CD4-positive, alpha-beta T cell treated with Interleukin-15 for 1 hour (primary cell): ENCODE measurements around the gene SNX19.

Experiments used
- DNase-seq: peaks from one replicate; pipeline ENCODE4 v3.0.0-alpha.2; 2020

SNX19 gene

GRCh38 chr11:130839981-130840666, 76.2 kb downstream of the SNX19 start:
- DNase-seq: no peak

GRCh38 chr11:130837194-130837593, 79.1 kb downstream of the SNX19 start:
- DNase-seq: no peak

- DNase-seq: no peak
Observed at GRCh38 chr11:130834886-130835285, 81.4 kb downstream of the SNX19 start.

GRCh38 chr11:130832566-130833425, 83.5 kb downstream of the SNX19 start:
- DNase-seq: no peak

GRCh38 chr11:130831976-130832375, 84.3 kb downstream of the SNX19 start:
- no peak for DNase-seq

- DNase-seq: no peak
Observed at GRCh38 chr11:130831506-130831905, 84.8 kb downstream of the SNX19 start.

- no peak for DNase-seq
Observed at GRCh38 chr11:130830566-130830965, 85.7 kb downstream of the SNX19 start.

GRCh38 chr11:130829920-130830511, 86.3 kb downstream of the SNX19 start:
- no peak for DNase-seq

GRCh38 chr11:130828741-130829140, 87.5 kb downstream of the SNX19 start:
- DNase-seq: no peak

GRCh38 chr11:130827451-130828377, 88.6 kb downstream of the SNX19 start:
- DNase-seq: no peak

GRCh38 chr11:130826572-130826971, 89.7 kb downstream of the SNX19 start:
- no peak for DNase-seq

- DNase-seq: no peak
Observed at GRCh38 chr11:130825983-130826382, 90.3 kb downstream of the SNX19 start.

- no peak for DNase-seq
Observed at GRCh38 chr11:130825561-130825960, 90.7 kb downstream of the SNX19 start.
